GM12873 (cell line): ENCODE data around the gene DIPK1A.

Experiments
- CTCF ChIP-seq: IDR thresholded peaks from 2 replicates; pipeline ENCODE4 v1.5.1; 2012; ENCODE audit warnings: low read depth, mild to moderate bottlenecking, moderate library complexity, low read length, control low read depth; ENCODE audit not compliant: insufficient read depth; ENCODE audit errors: missing control alignments

The DIPK1A gene

GRCh38 chr1:92859400-92860039 is 101.7 kb downstream of the DIPK1A start:
- TF ChIP-seq CTCF, result no peak

- peak; percentile 75 for TF ChIP-seq CTCF
Observed at GRCh38 chr1:92858564-92859399, 102.5 kb downstream of the DIPK1A start.

- no peak for TF ChIP-seq CTCF
Observed at GRCh38 chr1:92857817-92858216, 103.4 kb downstream of the DIPK1A start.

GRCh38 chr1:92855236-92855635 is 106.0 kb downstream of the DIPK1A start:
- TF ChIP-seq CTCF, result no peak

- no peak for TF ChIP-seq CTCF
Observed at GRCh38 chr1:92854101-92854785, 107.0 kb downstream of the DIPK1A start.

GRCh38 chr1:92853299-92853698 is 108.0 kb downstream of the DIPK1A start:
- TF ChIP-seq CTCF, result no peak

- no peak for TF ChIP-seq CTCF
Observed at GRCh38 chr1:92851729-92852128, 109.5 kb downstream of the DIPK1A start.
